ENCODE measurements around the gene FBXO40. TPM values are rescaled to one million over a fixed set of nuclear protein-coding genes. Genes with fewer than 3 reads are reported as not detected.

Gene FBXO40
- total and polyA plus RNA-seq, 10 of the 15 experiments (the other 5 are each of a cell fraction or from before 2014, with no cell fraction given), result 0.03 to 0.05 (median 0.04) TPM; not detected in 7

GRCh38 chr3:121545574-121546455 lies 47.4 kb upstream of the FBXO40 start, which contains the start of gene POLQ (continued):
- TF ChIP-seq TARDBP (IDR thresholded peaks at IDR 0.05; ENCODE audit: borderline replicate concordance), result peak; percentile 41; the same call in 1 of the 2 replicates
- no peak for TF ChIP-seq STAT3 (IDR thresholded peaks at IDR 0.05; ENCODE audit: low read depth, low read length)
- no peak for TF ChIP-seq USF1 (IDR thresholded peaks at IDR 0.05; ENCODE audit: borderline replicate concordance, extremely low read length, insufficient read depth, low read depth, low read length)
- no peak for TF ChIP-seq NR2F1 (conservative IDR thresholded peaks at IDR 0.05)
- peak in 1 of 2 experiments; percentile 57; a peak in 2 of 3 replicates for TF ChIP-seq EGR1 (IDR thresholded peaks at IDR 0.05; ENCODE audit: borderline replicate concordance in 1 of 2, low read depth in 2 of 2, low read length in 2 of 2)
- TF ChIP-seq CTCF (IDR thresholded peaks at IDR 0.05 in 2 of 3, conservative IDR thresholded peaks at IDR 0.05 in 1 of 3; ENCODE audit: control insufficient read depth in 2 of 3, extremely low read depth in 1 of 3, insufficient read depth in 1 of 3, low read depth in 3 of 3, low read length in 3 of 3), result no peak
- TF ChIP-seq MEF2B (IDR thresholded peaks at IDR 0.05; ENCODE audit: partially characterized antibody, poor library complexity, severe bottlenecking), result no peak
- no peak for TF ChIP-seq NR2C2 (IDR thresholded peaks at IDR 0.05; ENCODE audit: borderline replicate concordance, control insufficient read depth, insufficient read length, low read depth)
- TF ChIP-seq ZZZ3 (IDR thresholded peaks at IDR 0.05; ENCODE audit: control insufficient read depth, insufficient read length, low read depth), result no peak
- no peak for TF ChIP-seq ATF3 (IDR thresholded peaks at IDR 0.05; ENCODE audit: borderline replicate concordance, extremely low read depth, low read depth, low read length)
- 0 out of 2 replicates have a peak, but pooled peaks have one; percentile 71 for TF ChIP-seq RB1 (IDR thresholded peaks at IDR 0.05; ENCODE audit: borderline replicate concordance)
- TF ChIP-seq KLF5 (IDR thresholded peaks at IDR 0.05; ENCODE audit: partially characterized antibody), result no peak
- TF ChIP-seq RFX5 (IDR thresholded peaks at IDR 0.05; ENCODE audit: low read depth, low read length), result no peak
- peak; percentile 76 for TF ChIP-seq TAF1 (IDR thresholded peaks at IDR 0.05; ENCODE audit: borderline replicate concordance, low read depth, low read length)
- peak; percentile 49; the same call in 1 of the 2 replicates for TF ChIP-seq SMAD5 (IDR thresholded peaks at IDR 0.05; ENCODE audit: low read depth)
- peak; percentile 58; the same call in 1 of the 2 replicates for TF ChIP-seq IKZF1 (conservative IDR thresholded peaks at IDR 0.05)
- no peak for TF ChIP-seq JUND (IDR thresholded peaks at IDR 0.05; ENCODE audit: low read depth, low read length)
- TF ChIP-seq RELB (IDR thresholded peaks at IDR 0.05; ENCODE audit: low read depth), result peak; percentile 85
- TF ChIP-seq MYC (IDR thresholded peaks at IDR 0.05; ENCODE audit: insufficient read depth, insufficient read length, insufficient replicate concordance, low read length, severe bottlenecking), result no peak
- peak; percentile 100 for TF ChIP-seq NKRF (conservative IDR thresholded peaks at IDR 0.05)
